ENCODE data around the gene COL27A1.

DNA sequence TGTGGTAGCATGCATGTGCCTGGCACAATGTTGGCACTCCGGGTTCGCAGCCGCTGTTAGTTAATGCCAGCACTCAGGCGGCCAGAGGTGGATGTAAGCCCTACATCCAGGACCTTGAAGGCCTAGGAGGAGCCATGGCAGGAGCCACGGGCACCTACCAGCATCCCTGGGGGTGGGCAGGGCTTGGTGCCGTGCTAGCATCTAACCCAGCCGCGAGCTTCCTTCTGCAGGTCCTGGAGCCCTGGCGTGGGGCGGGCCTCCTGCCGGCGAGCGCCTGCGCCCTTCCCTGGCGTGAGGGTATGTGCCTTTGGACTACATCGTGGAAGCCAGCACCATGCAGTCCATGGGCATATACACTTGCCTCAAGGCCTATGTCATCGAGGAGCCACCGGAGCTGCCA, 53.8 kb downstream of the COL27A1 start:
- TF ChIP-seq, protein P1, sequence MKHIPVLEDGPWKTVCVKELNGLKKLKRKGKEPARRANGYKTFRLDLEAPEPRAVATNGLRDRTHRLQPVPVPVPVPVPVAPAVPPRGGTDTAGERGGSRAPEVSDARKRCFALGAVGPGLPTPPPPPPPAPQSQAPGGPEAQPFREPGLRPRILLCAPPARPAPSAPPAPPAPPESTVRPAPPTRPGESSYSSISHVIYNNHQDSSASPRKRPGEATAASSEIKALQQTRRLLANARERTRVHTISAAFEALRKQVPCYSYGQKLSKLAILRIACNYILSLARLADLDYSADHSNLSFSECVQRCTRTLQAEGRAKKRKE (CRISPR knock-in tag; IDR thresholded peaks at IDR 0.05; ENCODE audit: low read depth): no peak
- no peak for TF ChIP-seq CHD2 (IDR thresholded peaks at IDR 0.05; ENCODE audit: low read length, partially characterized antibody)

All from A549 (cell line).